SK-N-MC (cell line): Measurements from ENCODE around the gene PGA4.

Experiments
- EZH2 ChIP-seq: fragments of 200-600 bp; sonication (generic); IDR thresholded peaks from one replicate; pipeline ENCODE4 v1.6.1; 2017; ENCODE audit warnings: antibody characterized with exemption
- POLR2AphosphoS5 ChIP-seq: IDR thresholded peaks from 2 replicates; pipeline ENCODE4 v1.6.1; 2012; ENCODE audit warnings: mild to moderate bottlenecking, low read depth, low read length, borderline replicate concordance

DNA sequence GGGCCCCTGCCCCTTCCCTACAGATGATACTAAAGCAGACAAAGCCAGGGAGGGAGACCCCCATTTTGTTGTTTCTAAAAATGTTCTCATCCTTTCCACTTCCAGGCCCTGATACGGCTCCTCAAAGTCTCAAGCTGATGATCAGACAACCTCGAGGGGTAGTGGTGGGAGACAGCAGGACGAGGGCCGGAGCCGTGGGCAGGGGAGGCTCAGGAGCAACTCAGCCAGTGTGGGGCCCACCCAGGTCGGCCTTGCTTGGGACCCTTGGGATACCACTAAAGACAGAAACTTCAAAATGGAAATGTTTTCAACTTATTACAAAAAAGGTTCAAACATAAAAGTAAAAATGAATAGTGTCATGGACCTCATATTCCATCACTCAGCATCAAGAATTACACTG lies 45.7 kb upstream of the PGA4 start:
- TF ChIP-seq POLR2AphosphoS5 (no peak), EZH2 (no peak)
